ENCODE results near the gene PTPRA.

- TF ChIP-seq POLR2A (IDR thresholded peaks at IDR 0.05; ENCODE audit: low read depth, low read length), result no peak
- no peak for TF ChIP-seq CTCF (IDR thresholded peaks at IDR 0.05; ENCODE audit: extremely low read depth in 1 of 2, insufficient read depth in 1 of 2, low read depth in 1 of 2, low read length in 2 of 2)
- no peak for TF ChIP-seq POLR2AphosphoS5 (IDR thresholded peaks at IDR 0.05; ENCODE audit: insufficient read depth, low read depth, low read length)
- TF ChIP-seq JUN (IDR thresholded peaks at IDR 0.05; ENCODE audit: borderline replicate concordance, insufficient read depth, insufficient read length, low read depth), result no peak
- no peak for TF ChIP-seq MYC (IDR thresholded peaks at IDR 0.05; ENCODE audit: low read depth, low read length)
- no peak for TF ChIP-seq EZH2 (IDR thresholded peaks at IDR 0.05; ENCODE audit: borderline replicate concordance, low read depth, low read length, severe bottlenecking)
Measured at GRCh38 chr20:3072530-3073250, 199.4 kb downstream of the PTPRA start.

All from endothelial cell of umbilical vein (primary cell).